HG03571 (cell line): ENCODE measurements around the gene CYP46A1.

Experiments used
- ATAC-seq: cut with Tn5 transposase; IDR thresholded peaks from one replicate; pipeline ENCODE4 v1.9.1; 2021; ENCODE audit not compliant: unreplicated experiment

CYP46A1 gene

GRCh38 chr14:99741227-99741976, 57.3 kb downstream of the CYP46A1 start:
- ATAC-seq: no peak

GRCh38 chr14:99742074-99742473, 58.0 kb downstream of the CYP46A1 start:
- no peak for ATAC-seq

GRCh38 chr14:99742509-99743487, 58.7 kb downstream of the CYP46A1 start:
- ATAC-seq: no peak

DNA sequence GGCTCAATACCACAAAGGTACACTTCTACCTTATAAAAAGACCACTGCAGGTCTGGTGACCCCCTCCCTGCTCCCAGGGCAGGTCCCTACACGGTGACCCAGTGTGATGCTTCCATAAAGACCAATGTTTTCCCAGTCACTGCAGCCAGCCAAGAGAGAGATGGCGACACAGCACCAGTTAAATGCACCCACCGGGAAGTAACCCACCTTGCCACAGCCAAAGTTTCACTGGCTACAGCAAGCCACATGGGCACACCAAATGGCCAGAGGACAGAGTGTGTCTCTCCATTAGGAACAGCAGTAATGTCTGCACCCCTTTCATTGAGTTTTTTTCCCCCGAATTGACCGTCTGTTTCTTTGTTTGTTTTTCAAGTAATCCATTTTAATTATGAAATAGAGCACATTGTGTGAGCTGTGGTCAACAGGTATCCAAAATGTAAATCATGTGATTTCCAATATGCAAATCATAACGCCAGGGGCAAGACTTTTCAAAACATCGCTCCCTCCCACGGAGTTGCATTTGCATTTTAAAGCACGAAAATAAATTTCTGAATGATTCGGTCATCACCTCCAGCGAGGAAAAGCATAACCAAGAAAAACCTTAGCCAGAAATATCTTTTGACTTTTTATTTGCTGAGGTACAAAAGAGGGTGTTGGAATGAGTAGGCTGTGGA, 60.2 kb downstream of the CYP46A1 start:
- ATAC-seq: no peak

DNA sequence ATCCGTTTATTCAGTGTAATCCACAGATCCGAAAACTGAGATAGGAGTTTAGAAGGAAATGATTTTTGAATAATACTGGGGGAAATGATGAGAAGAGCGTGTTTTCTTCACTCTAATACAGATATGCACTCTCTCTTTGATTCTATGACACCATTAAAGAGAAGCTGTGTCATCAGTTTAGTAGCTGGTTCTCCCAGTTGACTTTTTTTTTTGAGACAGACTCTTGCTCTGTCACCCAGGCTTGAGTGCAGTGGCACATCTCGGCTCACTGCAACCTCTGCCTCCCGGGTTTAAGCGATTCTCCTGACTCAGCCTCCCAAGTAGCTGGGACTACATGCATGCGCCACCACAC, 60.8 kb downstream of the CYP46A1 start:
- ATAC-seq: no peak

GRCh38 chr14:99745307-99745951, 61.3 kb downstream of the CYP46A1 start:
- no peak for ATAC-seq

GRCh38 chr14:99747167-99747566, 63.1 kb downstream of the CYP46A1 start:
- ATAC-seq: no peak

DNA sequence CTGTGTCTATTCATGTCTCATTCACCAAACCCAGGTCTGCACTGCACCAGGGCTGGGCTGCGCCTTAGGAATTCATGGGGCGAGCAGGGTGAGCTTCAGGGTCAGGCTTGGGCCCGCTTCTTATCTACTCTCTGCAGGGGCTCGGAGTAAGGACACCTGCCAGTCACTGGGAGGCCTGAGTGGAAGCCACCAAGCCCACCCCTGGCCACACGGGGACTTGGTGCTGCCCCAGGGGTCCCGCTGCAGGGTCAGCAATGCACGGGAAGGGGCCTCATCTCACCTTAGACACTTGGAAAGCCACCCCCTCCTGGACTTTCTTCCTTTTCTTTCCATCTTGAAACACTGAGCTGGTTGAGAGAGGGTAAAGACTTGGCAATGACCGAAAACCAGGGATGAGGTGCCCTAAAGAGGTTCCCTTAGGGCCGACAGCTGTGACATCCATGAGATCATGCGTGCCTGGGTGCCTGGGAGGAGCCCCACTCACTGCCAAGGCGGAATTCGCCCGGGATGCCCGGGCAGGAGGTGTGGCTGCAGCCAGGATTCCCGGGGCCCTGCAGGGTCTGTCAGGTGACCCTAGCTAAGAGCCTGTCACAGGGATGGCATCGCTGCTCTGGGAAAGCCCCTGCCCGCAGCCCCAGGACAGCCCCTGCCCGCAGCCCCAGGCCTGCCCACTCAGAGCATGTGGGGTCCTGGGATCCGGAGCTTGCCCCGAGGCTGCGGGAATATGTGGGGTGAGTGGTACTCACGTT, 63.7 kb downstream of the CYP46A1 start:
- no peak for ATAC-seq

- ATAC-seq: no peak
Measured at GRCh38 chr14:99748529-99748928, 64.4 kb downstream of the CYP46A1 start.

DNA sequence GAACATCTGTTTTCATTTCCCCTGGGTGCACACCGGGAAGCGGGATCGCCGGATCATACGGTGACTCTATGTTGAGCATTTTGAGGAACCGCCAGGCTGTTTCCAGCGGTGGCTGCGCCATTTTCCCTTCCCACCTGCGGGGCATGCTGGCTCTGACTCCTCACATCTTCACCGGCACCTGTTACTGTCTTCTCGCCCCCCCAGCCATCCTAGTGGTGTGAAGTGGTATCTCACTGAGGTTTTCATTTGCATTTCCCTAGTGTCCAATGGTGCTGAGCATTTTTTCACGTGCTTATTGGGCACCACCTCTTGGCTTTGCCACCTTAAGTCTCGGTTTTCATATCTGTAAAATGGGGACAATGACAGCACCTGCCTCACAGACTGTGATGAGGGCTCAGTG, 65.0 kb downstream of the CYP46A1 start:
- ATAC-seq: no peak

- no peak for ATAC-seq
Measured at GRCh38 chr14:99749763-99750715, 65.9 kb downstream of the CYP46A1 start.

GRCh38 chr14:99750746-99751450, 66.8 kb downstream of the CYP46A1 start:
- ATAC-seq: no peak

DNA sequence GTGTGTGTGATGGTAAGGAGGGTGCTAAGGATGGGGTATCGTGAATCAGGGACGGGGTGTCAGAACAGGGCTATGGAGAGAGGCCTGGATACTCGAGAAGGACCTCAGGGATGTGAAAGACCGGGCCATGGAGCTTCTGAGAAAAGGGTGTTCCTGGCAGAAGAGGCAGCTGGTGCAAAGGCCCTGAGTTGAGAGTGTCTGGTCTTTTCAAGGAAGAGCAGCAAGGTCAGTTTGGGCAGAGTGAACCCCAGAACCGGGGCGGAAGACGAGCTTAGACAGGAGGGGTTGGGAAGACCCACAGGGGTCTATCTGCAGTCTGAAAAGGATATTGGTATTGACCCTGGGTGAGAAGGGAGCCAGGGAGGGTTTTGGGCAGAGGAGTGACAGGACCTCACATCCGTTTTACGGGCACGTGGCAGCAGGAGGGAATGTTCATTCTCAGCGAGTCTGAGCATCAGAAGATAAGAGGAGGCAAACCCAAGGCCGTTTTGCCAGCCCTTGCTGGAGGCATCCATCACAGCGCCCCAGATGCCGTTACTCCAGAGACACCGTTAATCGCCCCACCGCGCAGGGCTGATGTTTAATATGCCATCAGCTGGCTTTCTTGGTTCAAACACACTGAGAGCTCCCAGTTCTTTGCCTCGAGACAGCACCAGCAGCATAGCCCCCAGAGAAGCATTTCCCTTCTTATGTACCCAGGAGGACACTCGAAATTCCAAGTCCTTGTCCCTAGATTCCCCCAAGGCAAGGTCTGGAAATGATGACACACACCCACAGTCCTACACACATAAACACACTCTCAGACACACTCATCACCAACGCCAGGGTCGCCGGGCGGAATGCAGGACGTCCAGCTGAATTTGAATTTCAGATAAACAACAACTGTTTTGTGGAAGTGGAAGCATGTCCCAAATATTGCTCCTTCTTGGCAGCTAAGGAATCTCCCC, 67.7 kb downstream of the CYP46A1 start:
- no peak for ATAC-seq

GRCh38 chr14:99752486-99753121, 68.5 kb downstream of the CYP46A1 start:
- no peak for ATAC-seq

DNA sequence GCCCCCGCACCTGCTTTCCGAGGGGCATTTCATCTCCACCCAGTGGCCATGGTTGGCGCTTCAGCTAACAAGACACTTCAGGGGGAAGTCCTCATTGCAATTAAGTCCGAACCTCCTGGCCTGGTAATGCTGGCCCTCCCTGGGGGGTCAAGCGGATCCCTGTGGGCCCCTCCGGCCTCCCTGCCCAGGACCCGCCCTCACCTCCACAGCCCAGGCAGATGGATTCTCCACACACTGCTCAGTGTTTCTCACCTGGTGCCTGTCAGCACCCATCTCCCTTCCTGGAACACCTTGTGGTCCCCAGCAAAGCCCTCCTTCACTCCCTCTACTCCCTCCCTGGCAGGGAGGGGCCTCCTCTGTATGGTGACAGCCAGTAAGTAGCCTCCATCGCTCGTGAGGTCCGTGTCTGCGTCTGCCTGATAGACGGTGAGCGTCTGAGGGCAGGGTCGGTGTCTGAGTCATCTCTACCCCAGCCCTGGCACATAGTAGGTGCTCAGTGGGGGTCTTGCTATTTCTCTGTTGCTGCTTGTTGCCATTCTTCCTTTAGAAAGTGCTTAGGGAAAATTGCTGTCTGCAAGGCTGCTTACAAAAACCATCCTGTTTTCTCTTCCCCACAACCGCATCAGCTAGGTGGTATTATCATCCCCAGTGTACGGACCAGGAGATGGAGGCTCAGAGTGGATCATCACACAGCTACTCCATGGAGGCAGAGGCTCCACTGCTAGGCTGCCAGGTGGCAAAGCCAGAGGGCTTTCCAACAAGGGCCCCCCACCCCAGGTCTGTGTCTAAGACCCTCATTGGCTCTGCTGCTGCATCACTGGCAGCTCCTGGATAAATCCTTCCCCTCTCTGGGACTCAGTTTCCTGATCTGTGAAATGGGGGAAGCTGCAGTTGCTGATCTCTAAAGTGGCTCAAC, 69.4 kb downstream of the CYP46A1 start:
- no peak for ATAC-seq
